OCI-LY3 (cell line): ENCODE results near the gene SERPINH1.

Experiments
- H2AFZ ChIP-seq: fragments of 200-600, 300-600 bp; shearing (Covaris generic); 2 replicates; pipeline ENCODE4 v1.6.0; 2014; ENCODE audit warnings: antibody characterized with exemption, low read depth, low read length
- H3K27ac ChIP-seq: fragments of 200-600, 300-600 bp; sonication (generic); 2 replicates; pipeline ENCODE4 v1.5.1; 2014; ENCODE audit warnings: mild to moderate bottlenecking, low read length, moderate library complexity, mixed read lengths
- H3K27me3 ChIP-seq: fragments of 200-600, 300-600 bp; sonication (generic); 2 replicates; pipeline ENCODE4 v1.6.1; 2014; ENCODE audit warnings: low read depth, low read length, mixed read lengths
- H3K36me3 ChIP-seq: fragments of 200-600, 300-600 bp; sonication (generic); replicated peaks from 2 replicates; pipeline ENCODE3; 2014; ENCODE audit warnings: low read depth, low read length, mixed read lengths
- H3K4me1 ChIP-seq: fragments of 300-600, 200-600 bp; sonication (generic); 2 replicates; pipeline ENCODE4 v1.6.1; 2014; ENCODE audit warnings: low read length, mixed read lengths
- H3K4me2 ChIP-seq: fragments of 200-600, 300-600 bp; sonication (generic); 2 replicates; pipeline ENCODE4 v1.6.1; 2014; ENCODE audit warnings: low read length, mixed read lengths
- H3K4me3 ChIP-seq: fragments of 300-600, 200-600 bp; sonication (generic); 2 replicates; pipeline ENCODE4 v1.5.1; 2014; ENCODE audit warnings: antibody characterized with exemption, mild to moderate bottlenecking, low read length, moderate library complexity
- H3K79me2 ChIP-seq: fragments of 300-600, 200-600 bp; shearing (Covaris generic); 2 replicates; pipeline ENCODE4 v1.6.1; 2014; ENCODE audit warnings: mild to moderate bottlenecking, low read length, mixed read lengths
- H3K9ac ChIP-seq: fragments of 300-600, 200-600 bp; shearing (Covaris generic); 2 replicates; pipeline ENCODE4 v1.6.0; 2014; ENCODE audit warnings: mild to moderate bottlenecking, low read length, moderate library complexity
- H3K9me3 ChIP-seq: fragments of 200-600, 300-600 bp; shearing (Covaris generic); 2 replicates; pipeline ENCODE4 v1.6.1; 2014; ENCODE audit warnings: low read length, mixed read lengths; ENCODE audit not compliant: insufficient read depth
- H4K20me1 ChIP-seq: fragments of 200-600, 300-600 bp; sonication (generic); 2 replicates; pipeline ENCODE4 v1.6.1; 2016; ENCODE audit warnings: low read length, mixed read lengths; ENCODE audit not compliant: insufficient read depth
- CTCF ChIP-seq: fragments of 200-600, 300-600 bp; sonication (generic); IDR thresholded peaks from 2 replicates; pipeline ENCODE4 v1.5.1; 2014; ENCODE audit warnings: antibody characterized with exemption, low read length, low read depth
- EZH2phosphoT487 ChIP-seq: fragments of 200-600 bp; shearing (Covaris generic); IDR thresholded peaks from 2 replicates; pipeline ENCODE4 v1.6.1; 2018; ENCODE audit warnings: antibody characterized with exemption, mixed run types, low read depth

SERPINH1 gene

GRCh38 chr11:75527938-75528735 is 33.9 kb upstream of the SERPINH1 start:
- no peak overlapping the region for H3K4me2 ChIP-seq
- no peak overlapping the region for H3K27ac ChIP-seq
- no peaks in the 10 kb centered on the region for H3K9me3 ChIP-seq
- TF ChIP-seq CTCF (no peak), EZH2phosphoT487 (no peak)
- H3K4me1 ChIP-seq = peaks cover 27% of the 10 kb centered on the region
- peaks cover 37% of the 10 kb centered on the region for H3K27me3 ChIP-seq
- H4K20me1 ChIP-seq = no peaks in the 10 kb centered on the region
- no peak overlapping the region for H2AFZ ChIP-seq
- no peak overlapping the region for H3K9ac ChIP-seq
- H3K4me3 ChIP-seq = no peak overlapping the region
- H3K36me3 ChIP-seq = no peaks in the 10 kb centered on the region
- H3K79me2 ChIP-seq = no peaks in the 10 kb centered on the region

- H3K4me1 ChIP-seq = peaks cover 23% of the 10 kb centered on the region
- H4K20me1 ChIP-seq = no peaks in the 10 kb centered on the region
- peaks cover 33% of the 10 kb centered on the region for H3K27me3 ChIP-seq
- H3K4me2 ChIP-seq = no peak overlapping the region
- no peak overlapping the region for H3K9ac ChIP-seq
- H2AFZ ChIP-seq = no peak overlapping the region
- no peaks in the 10 kb centered on the region for H3K9me3 ChIP-seq
- TF ChIP-seq CTCF (no peak), EZH2phosphoT487 (no peak)
- H3K79me2 ChIP-seq = no peaks in the 10 kb centered on the region
- no peak overlapping the region for H3K27ac ChIP-seq
- no peak overlapping the region for H3K4me3 ChIP-seq
- H3K36me3 ChIP-seq = no peaks in the 10 kb centered on the region
These were observed 31.5 kb upstream of the SERPINH1 start for GRCh38 chr11:75530577-75530976.

GRCh38 chr11:75531325-75531724 is 30.7 kb upstream of the SERPINH1 start:
- no peaks in the 10 kb centered on the region for H3K9me3 ChIP-seq
- no peak overlapping the region for H2AFZ ChIP-seq
- H3K9ac ChIP-seq = no peak overlapping the region
- H3K4me2 ChIP-seq = no peak overlapping the region
- TF ChIP-seq EZH2phosphoT487 (no peak), CTCF (no peak)
- peaks cover 22% of the 10 kb centered on the region for H3K4me1 ChIP-seq
- H3K27ac ChIP-seq = no peak overlapping the region
- H3K27me3 ChIP-seq = peaks cover 35% of the 10 kb centered on the region
- H4K20me1 ChIP-seq = no peaks in the 10 kb centered on the region
- H3K79me2 ChIP-seq = no peaks in the 10 kb centered on the region
- H3K4me3 ChIP-seq = no peak overlapping the region
- H3K36me3 ChIP-seq = no peaks in the 10 kb centered on the region

GRCh38 chr11:75532200-75533048 is 29.6 kb upstream of the SERPINH1 start:
- Histone ChIP-seq H3K4me2 (peak overlapping the region; percentile 69), H4K20me1 (no peaks in the 10 kb centered on the region), H2AFZ (peak overlapping the region; percentile 43; the same call in 1 of the 2 replicates), H3K4me3 (peak overlapping the region; percentile 48; the same call in 1 of the 2 replicates), H3K9ac (0 out of 2 replicates have a peak overlapping the region, but pooled peaks have one; percentile 17), H3K27ac (no peak overlapping the region), H3K36me3 (no peaks in the 10 kb centered on the region), H3K4me1 (peaks cover 31% of the 10 kb centered on the region), H3K79me2 (no peaks in the 10 kb centered on the region), H3K9me3 (no peaks in the 10 kb centered on the region), H3K27me3 (peaks cover 38% of the 10 kb centered on the region)
- TF ChIP-seq EZH2phosphoT487 = no peak
- peak; percentile 94 for TF ChIP-seq CTCF
